Chondrocyte (in vitro differentiated cells): ENCODE results near the gene PLEKHD1. TPM values are rescaled to one million over a fixed set of nuclear protein-coding genes. Genes with fewer than 3 reads are reported as not detected.

Experiments
- DNase-seq: peaks from one replicate; pipeline ENCODE4 v3.0.0; 2021; ENCODE audit warnings: mixed read lengths, low spot score
- H3K27ac Mint-ChIP-seq: one replicate; pipeline ENCODE4 v1.8.0; 2021; ENCODE audit warnings: mild to moderate bottlenecking, moderate library complexity, mixed read lengths; ENCODE audit not compliant: unreplicated experiment
- H3K27me3 Mint-ChIP-seq: 2 replicates; pipeline ENCODE4 v1.8.0; 2021; ENCODE audit warnings: low read depth, mixed read lengths
- H3K36me3 Mint-ChIP-seq: 2 replicates; pipeline ENCODE4 v1.8.0; 2021; ENCODE audit warnings: low read depth, mixed read lengths
- H3K4me1 Mint-ChIP-seq: 2 replicates; pipeline ENCODE4 v1.8.0; 2021; ENCODE audit warnings: low read depth, mild to moderate bottlenecking, mixed read lengths
- H3K4me3 Mint-ChIP-seq: one replicate; pipeline ENCODE4 v1.8.0; 2021; ENCODE audit warnings: mild to moderate bottlenecking, moderate library complexity, mixed read lengths; ENCODE audit not compliant: unreplicated experiment
- H3K9me3 Mint-ChIP-seq: 2 replicates; pipeline ENCODE4 v1.8.0; 2021; ENCODE audit warnings: low read depth, mixed read lengths
- CTCF ChIP-seq: fragments of 200-600 bp; sonication (generic); IDR thresholded peaks from 2 replicates; pipeline ENCODE4 v1.5.0; 2021; ENCODE audit warnings: antibody characterized with exemption, mild to moderate bottlenecking, moderate library complexity
- total RNA-seq: library from RNA; stranded (reverse); gene quantifications from 3 replicates; pipeline ENCODE4 v1.2.1, GENCODE V29; 2021

Gene PLEKHD1
- total RNA-seq, 1 donor from 2014 or later: 0.15 TPM

GRCh38 chr14:69464829-69465228, 19.7 kb upstream of the PLEKHD1 start:
- Mint-ChIP-seq H3K4me3 (no peak overlapping the region), H3K9me3 (no peaks in the 10 kb centered on the region), H3K36me3 (peaks cover 5% of the 10 kb centered on the region), H3K4me1 (peaks cover 16% of the 10 kb centered on the region), H3K27me3 (no peaks in the 10 kb centered on the region), H3K27ac (peak overlapping the region; percentile 69)
- no peak for TF ChIP-seq CTCF
- no peak for DNase-seq

- TF ChIP-seq CTCF: no peak
- Mint-ChIP-seq H3K27me3 (no peaks in the 10 kb centered on the region), H3K4me3 (no peak overlapping the region), H3K27ac (no peak overlapping the region), H3K4me1 (peaks cover 15% of the 10 kb centered on the region), H3K36me3 (peaks cover 2% of the 10 kb centered on the region), H3K9me3 (no peaks in the 10 kb centered on the region)
- no peak for DNase-seq
Observed at GRCh38 chr14:69468949-69469348, 15.6 kb upstream of the PLEKHD1 start.

- peaks cover 2% of the 10 kb centered on the region for H3K36me3 Mint-ChIP-seq
- no peak overlapping the region for H3K4me3 Mint-ChIP-seq
- no peak for TF ChIP-seq CTCF
- no peak overlapping the region for H3K27ac Mint-ChIP-seq
- no peaks in the 10 kb centered on the region for H3K9me3 Mint-ChIP-seq
- no peaks in the 10 kb centered on the region for H3K4me1 Mint-ChIP-seq
- DNase-seq: no peak
- H3K27me3 Mint-ChIP-seq: no peaks in the 10 kb centered on the region
Observed at GRCh38 chr14:69471436-69471835, 13.1 kb upstream of the PLEKHD1 start.

- Mint-ChIP-seq H3K27me3 (no peaks in the 10 kb centered on the region), H3K9me3 (no peaks in the 10 kb centered on the region), H3K4me1 (no peaks in the 10 kb centered on the region), H3K36me3 (peaks cover 2% of the 10 kb centered on the region), H3K4me3 (no peak overlapping the region), H3K27ac (no peak overlapping the region)
- no peak for TF ChIP-seq CTCF
- no peak for DNase-seq
Observed at GRCh38 chr14:69471916-69472315, 12.6 kb upstream of the PLEKHD1 start.

- Mint-ChIP-seq H3K27ac (no peak overlapping the region), H3K27me3 (no peaks in the 10 kb centered on the region), H3K9me3 (no peaks in the 10 kb centered on the region), H3K4me1 (no peaks in the 10 kb centered on the region), H3K36me3 (no peaks in the 10 kb centered on the region), H3K4me3 (no peak overlapping the region)
- DNase-seq: no peak
- no peak for TF ChIP-seq CTCF
Observed at GRCh38 chr14:69473260-69473659, 11.3 kb upstream of the PLEKHD1 start.
